Measurements from ENCODE around the gene LIPH. TPM values are rescaled to one million over a fixed set of nuclear protein-coding genes. Genes with fewer than 3 reads are reported as not detected.

LIPH gene
- polyA plus RNA-seq, 1 donor from 2014 or later = 0.05 TPM

DNA sequence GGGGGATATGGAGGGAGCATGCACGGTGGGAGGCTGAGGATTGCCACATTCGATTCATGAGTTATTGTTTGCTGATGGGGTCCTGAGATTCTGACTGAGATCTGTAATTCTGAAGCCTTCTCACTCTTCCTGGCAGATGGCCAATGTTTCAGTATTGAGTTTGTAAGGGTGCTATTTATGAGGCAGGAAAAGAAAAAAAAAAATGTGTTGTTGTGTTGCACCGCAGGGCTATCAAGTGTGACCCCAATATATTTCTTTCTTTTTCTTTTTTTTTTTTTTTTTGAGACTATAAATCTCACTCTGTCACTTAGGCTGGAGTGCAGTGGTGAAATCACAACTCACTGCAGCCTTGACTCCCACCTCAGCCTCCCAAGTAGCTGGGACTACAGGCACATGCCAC is 30.5 kb upstream of the LIPH start:
- Histone ChIP-seq H3K4me3 (ENCODE audit: low read length) (no peak overlapping the region), H4K20me1 (ENCODE audit: insufficient read depth) (no peaks in the 10 kb centered on the region), H3K4me2 (ENCODE audit: low read length) (no peak overlapping the region), H3K9ac (ENCODE audit: low read length) (no peak overlapping the region), H3K79me2 (replicated peaks; ENCODE audit: insufficient read depth, low read length) (peaks cover 7% of the 10 kb centered on the region), H3K9me3 (ENCODE audit: low read length) (no peaks in the 10 kb centered on the region), H2AFZ (ENCODE audit: low read depth, low read length) (no peak overlapping the region), H3K9me2 (ENCODE audit: insufficient read depth, low read length) (no peaks in the 10 kb centered on the region), H3F3A (ENCODE audit: insufficient read depth, low read length, poor library complexity, severe bottlenecking) (no peaks in the 10 kb centered on the region), H3K27me3 (ENCODE audit: insufficient read depth, low read depth, low read length) (no peaks in the 10 kb centered on the region), H3K36me3 (ENCODE audit: insufficient read depth, low read length) (no peaks in the 10 kb centered on the region), H3K27ac (ENCODE audit: low read length) (no peak overlapping the region)
- no peak for TF ChIP-seq POLR2AphosphoS5 (IDR thresholded peaks at IDR 0.05)
- TF ChIP-seq RAD21 (conservative IDR thresholded peaks at IDR 0.05) = no peak
- no peak for TF ChIP-seq EZH2 (IDR thresholded peaks at IDR 0.05; ENCODE audit: borderline replicate concordance, insufficient read depth, low read length, poor library complexity, severe bottlenecking)
- no peak for TF ChIP-seq MXI1 (conservative IDR thresholded peaks at IDR 0.05; ENCODE audit: poor library complexity, severe bottlenecking)

DNA sequence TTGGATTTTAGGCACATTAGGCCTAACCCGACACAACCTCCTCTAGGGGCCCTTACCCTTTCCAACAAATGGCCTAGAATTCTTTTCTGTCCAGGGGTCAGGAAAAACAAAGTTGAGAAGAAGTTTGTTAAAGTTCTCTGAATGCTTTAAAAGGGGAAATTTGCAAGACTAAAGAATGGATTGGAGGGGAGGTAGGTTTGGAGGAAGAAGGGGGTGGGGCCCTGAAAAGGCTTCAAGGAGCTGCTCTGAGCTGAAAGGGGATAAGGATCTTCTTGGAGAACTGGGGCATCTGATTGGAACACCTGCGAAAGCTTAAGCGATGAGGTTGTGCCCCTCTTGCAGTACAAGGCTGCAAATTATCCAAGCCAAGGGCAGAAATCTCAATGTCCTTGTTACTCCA is 29.8 kb upstream of the LIPH start:
- Histone ChIP-seq H3F3A (ENCODE audit: insufficient read depth, low read length, poor library complexity, severe bottlenecking) (no peaks in the 10 kb centered on the region), H3K27ac (ENCODE audit: low read length) (no peak overlapping the region), H4K20me1 (ENCODE audit: insufficient read depth) (no peaks in the 10 kb centered on the region), H3K4me2 (ENCODE audit: low read length) (no peak overlapping the region), H3K9me2 (ENCODE audit: insufficient read depth, low read length) (no peaks in the 10 kb centered on the region), H3K9me3 (ENCODE audit: low read length) (no peaks in the 10 kb centered on the region), H3K9ac (ENCODE audit: low read length) (no peak overlapping the region), H3K27me3 (ENCODE audit: insufficient read depth, low read depth, low read length) (no peaks in the 10 kb centered on the region), H3K4me3 (ENCODE audit: low read length) (no peak overlapping the region), H2AFZ (ENCODE audit: low read depth, low read length) (no peak overlapping the region), H3K36me3 (ENCODE audit: insufficient read depth, low read length) (no peaks in the 10 kb centered on the region), H3K79me2 (replicated peaks; ENCODE audit: insufficient read depth, low read length) (peaks cover 1% of the 10 kb centered on the region)
- TF ChIP-seq RAD21 (conservative IDR thresholded peaks at IDR 0.05) (no peak), SMC3 (conservative IDR thresholded peaks at IDR 0.05; ENCODE audit: poor library complexity) (no peak), EP300 (conservative IDR thresholded peaks at IDR 0.05; ENCODE audit: poor library complexity, severe bottlenecking) (no peak), TAF1 (IDR thresholded peaks at IDR 0.05; ENCODE audit: low read depth) (no peak), MXI1 (conservative IDR thresholded peaks at IDR 0.05; ENCODE audit: poor library complexity, severe bottlenecking) (no peak), EZH2 (IDR thresholded peaks at IDR 0.05; ENCODE audit: borderline replicate concordance, insufficient read depth, low read length, poor library complexity, severe bottlenecking) (no peak), POLR2AphosphoS5 (IDR thresholded peaks at IDR 0.05) (no peak)
- TF ChIP-seq, protein P1, sequence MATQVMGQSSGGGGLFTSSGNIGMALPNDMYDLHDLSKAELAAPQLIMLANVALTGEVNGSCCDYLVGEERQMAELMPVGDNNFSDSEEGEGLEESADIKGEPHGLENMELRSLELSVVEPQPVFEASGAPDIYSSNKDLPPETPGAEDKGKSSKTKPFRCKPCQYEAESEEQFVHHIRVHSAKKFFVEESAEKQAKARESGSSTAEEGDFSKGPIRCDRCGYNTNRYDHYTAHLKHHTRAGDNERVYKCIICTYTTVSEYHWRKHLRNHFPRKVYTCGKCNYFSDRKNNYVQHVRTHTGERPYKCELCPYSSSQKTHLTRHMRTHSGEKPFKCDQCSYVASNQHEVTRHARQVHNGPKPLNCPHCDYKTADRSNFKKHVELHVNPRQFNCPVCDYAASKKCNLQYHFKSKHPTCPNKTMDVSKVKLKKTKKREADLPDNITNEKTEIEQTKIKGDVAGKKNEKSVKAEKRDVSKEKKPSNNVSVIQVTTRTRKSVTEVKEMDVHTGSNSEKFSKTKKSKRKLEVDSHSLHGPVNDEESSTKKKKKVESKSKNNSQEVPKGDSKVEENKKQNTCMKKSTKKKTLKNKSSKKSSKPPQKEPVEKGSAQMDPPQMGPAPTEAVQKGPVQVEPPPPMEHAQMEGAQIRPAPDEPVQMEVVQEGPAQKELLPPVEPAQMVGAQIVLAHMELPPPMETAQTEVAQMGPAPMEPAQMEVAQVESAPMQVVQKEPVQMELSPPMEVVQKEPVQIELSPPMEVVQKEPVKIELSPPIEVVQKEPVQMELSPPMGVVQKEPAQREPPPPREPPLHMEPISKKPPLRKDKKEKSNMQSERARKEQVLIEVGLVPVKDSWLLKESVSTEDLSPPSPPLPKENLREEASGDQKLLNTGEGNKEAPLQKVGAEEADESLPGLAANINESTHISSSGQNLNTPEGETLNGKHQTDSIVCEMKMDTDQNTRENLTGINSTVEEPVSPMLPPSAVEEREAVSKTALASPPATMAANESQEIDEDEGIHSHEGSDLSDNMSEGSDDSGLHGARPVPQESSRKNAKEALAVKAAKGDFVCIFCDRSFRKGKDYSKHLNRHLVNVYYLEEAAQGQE (IDR thresholded peaks at IDR 0.05; ENCODE audit: borderline replicate concordance) = no peak
- TF ChIP-seq, protein P2, sequence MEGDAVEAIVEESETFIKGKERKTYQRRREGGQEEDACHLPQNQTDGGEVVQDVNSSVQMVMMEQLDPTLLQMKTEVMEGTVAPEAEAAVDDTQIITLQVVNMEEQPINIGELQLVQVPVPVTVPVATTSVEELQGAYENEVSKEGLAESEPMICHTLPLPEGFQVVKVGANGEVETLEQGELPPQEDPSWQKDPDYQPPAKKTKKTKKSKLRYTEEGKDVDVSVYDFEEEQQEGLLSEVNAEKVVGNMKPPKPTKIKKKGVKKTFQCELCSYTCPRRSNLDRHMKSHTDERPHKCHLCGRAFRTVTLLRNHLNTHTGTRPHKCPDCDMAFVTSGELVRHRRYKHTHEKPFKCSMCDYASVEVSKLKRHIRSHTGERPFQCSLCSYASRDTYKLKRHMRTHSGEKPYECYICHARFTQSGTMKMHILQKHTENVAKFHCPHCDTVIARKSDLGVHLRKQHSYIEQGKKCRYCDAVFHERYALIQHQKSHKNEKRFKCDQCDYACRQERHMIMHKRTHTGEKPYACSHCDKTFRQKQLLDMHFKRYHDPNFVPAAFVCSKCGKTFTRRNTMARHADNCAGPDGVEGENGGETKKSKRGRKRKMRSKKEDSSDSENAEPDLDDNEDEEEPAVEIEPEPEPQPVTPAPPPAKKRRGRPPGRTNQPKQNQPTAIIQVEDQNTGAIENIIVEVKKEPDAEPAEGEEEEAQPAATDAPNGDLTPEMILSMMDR (IDR thresholded peaks at IDR 0.05; ENCODE audit: poor library complexity, severe bottlenecking) = no peak

Data from neural cell (in vitro differentiated cells).